ENCODE measurements around the gene MMGT1.

MMGT1 gene

DNA sequence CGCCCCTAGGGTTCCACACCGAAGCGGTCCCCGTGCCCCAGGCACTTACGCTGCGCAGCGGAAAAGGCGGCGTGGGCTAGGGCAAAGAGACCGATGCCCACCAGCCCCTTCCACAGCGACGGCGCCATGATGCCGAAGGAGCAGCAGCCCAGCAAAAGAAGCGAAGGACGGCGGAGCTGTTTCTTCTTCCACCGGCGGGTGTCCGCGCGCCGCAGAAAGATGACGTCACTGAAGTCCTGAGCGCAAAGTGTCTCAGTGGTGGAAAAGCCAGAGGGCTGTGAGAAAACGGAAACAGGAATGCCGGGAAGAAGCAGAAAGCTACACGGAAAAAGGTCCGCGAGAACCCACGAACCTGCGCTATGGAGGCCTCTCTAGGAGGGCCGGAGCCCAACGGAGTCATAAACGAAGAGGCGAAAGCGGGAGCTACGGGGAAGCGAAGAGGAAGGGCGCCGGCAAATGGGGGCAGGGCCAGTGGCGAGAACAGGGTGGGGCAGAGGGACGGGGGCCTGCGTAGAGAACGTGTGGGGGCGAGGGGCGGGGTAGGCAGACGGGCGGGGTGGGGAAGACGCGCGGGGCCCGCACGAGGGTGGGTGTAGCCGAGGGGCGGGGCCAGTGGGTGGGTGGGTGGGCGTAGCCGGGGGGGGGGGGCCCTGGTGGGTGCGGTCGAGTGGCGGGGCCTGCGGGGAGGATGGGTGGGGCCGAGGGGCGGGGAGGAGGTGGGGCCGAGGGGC is at the start of gene MMGT1 (continued):
- TF ChIP-seq, protein P1, sequence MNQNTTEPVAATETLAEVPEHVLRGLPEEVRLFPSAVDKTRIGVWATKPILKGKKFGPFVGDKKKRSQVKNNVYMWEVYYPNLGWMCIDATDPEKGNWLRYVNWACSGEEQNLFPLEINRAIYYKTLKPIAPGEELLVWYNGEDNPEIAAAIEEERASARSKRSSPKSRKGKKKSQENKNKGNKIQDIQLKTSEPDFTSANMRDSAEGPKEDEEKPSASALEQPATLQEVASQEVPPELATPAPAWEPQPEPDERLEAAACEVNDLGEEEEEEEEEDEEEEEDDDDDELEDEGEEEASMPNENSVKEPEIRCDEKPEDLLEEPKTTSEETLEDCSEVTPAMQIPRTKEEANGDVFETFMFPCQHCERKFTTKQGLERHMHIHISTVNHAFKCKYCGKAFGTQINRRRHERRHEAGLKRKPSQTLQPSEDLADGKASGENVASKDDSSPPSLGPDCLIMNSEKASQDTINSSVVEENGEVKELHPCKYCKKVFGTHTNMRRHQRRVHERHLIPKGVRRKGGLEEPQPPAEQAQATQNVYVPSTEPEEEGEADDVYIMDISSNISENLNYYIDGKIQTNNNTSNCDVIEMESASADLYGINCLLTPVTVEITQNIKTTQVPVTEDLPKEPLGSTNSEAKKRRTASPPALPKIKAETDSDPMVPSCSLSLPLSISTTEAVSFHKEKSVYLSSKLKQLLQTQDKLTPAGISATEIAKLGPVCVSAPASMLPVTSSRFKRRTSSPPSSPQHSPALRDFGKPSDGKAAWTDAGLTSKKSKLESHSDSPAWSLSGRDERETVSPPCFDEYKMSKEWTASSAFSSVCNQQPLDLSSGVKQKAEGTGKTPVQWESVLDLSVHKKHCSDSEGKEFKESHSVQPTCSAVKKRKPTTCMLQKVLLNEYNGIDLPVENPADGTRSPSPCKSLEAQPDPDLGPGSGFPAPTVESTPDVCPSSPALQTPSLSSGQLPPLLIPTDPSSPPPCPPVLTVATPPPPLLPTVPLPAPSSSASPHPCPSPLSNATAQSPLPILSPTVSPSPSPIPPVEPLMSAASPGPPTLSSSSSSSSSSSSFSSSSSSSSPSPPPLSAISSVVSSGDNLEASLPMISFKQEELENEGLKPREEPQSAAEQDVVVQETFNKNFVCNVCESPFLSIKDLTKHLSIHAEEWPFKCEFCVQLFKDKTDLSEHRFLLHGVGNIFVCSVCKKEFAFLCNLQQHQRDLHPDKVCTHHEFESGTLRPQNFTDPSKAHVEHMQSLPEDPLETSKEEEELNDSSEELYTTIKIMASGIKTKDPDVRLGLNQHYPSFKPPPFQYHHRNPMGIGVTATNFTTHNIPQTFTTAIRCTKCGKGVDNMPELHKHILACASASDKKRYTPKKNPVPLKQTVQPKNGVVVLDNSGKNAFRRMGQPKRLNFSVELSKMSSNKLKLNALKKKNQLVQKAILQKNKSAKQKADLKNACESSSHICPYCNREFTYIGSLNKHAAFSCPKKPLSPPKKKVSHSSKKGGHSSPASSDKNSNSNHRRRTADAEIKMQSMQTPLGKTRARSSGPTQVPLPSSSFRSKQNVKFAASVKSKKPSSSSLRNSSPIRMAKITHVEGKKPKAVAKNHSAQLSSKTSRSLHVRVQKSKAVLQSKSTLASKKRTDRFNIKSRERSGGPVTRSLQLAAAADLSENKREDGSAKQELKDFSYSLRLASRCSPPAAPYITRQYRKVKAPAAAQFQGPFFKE (tag by site-specific recombination; IDR thresholded peaks at IDR 0.05; ENCODE audit: borderline replicate concordance) = no peak
- TF ChIP-seq ZNF48 (tag by site-specific recombination; IDR thresholded peaks at IDR 0.05) = no peak
- no peak for TF ChIP-seq ZNF112 (tag by site-specific recombination; IDR thresholded peaks at IDR 0.05)
- TF ChIP-seq ZNF202 (tag by site-specific recombination; IDR thresholded peaks at IDR 0.05; ENCODE audit: borderline replicate concordance) = no peak
- TF ChIP-seq HOXA7 (CRISPR knock-in tag; IDR thresholded peaks at IDR 0.05; ENCODE audit: borderline replicate concordance) = no peak
- TF ChIP-seq, protein P2, sequence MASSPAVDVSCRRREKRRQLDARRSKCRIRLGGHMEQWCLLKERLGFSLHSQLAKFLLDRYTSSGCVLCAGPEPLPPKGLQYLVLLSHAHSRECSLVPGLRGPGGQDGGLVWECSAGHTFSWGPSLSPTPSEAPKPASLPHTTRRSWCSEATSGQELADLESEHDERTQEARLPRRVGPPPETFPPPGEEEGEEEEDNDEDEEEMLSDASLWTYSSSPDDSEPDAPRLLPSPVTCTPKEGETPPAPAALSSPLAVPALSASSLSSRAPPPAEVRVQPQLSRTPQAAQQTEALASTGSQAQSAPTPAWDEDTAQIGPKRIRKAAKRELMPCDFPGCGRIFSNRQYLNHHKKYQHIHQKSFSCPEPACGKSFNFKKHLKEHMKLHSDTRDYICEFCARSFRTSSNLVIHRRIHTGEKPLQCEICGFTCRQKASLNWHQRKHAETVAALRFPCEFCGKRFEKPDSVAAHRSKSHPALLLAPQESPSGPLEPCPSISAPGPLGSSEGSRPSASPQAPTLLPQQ (tag by site-specific recombination; IDR thresholded peaks at IDR 0.05) = peak; percentile 67
- no peak for TF ChIP-seq ZNF530 (tag by site-specific recombination; IDR thresholded peaks at IDR 0.05; ENCODE audit: low read depth)
- TF ChIP-seq GFI1B (tag by site-specific recombination; IDR thresholded peaks at IDR 0.05) = no peak
- TF ChIP-seq ZNF16 (tag by site-specific recombination; IDR thresholded peaks at IDR 0.05; ENCODE audit: low read depth) = no peak
- TF ChIP-seq KLF9 (tag by site-specific recombination; IDR thresholded peaks at IDR 0.05; ENCODE audit: low read depth) = peak; percentile 71
- no peak for TF ChIP-seq ZNF211 (tag by site-specific recombination; IDR thresholded peaks at IDR 0.05; ENCODE audit: low read depth)
- peak; percentile 67; the same call in 1 of the 2 replicates for TF ChIP-seq GLIS2 (tag by site-specific recombination; IDR thresholded peaks at IDR 0.05)
- peak; percentile 41; the same call in 1 of the 2 replicates for TF ChIP-seq ZNF391 (tag by site-specific recombination; IDR thresholded peaks at IDR 0.05; ENCODE audit: borderline replicate concordance, low read depth)
- TF ChIP-seq ZFP69B (tag by site-specific recombination; IDR thresholded peaks at IDR 0.05) = peak; percentile 58
- no peak for TF ChIP-seq ZNF785 (tag by site-specific recombination; IDR thresholded peaks at IDR 0.05)
- peak; percentile 77 for TF ChIP-seq ZNF366 (tag by site-specific recombination; conservative IDR thresholded peaks at IDR 0.05)
- no peak for TF ChIP-seq ZNF549 (tag by site-specific recombination; IDR thresholded peaks at IDR 0.05)
- no peak for TF ChIP-seq ZNF473 (tag by site-specific recombination; IDR thresholded peaks at IDR 0.05)
- peak; percentile 62 for TF ChIP-seq ZBTB8A (tag by site-specific recombination; IDR thresholded peaks at IDR 0.05)
- TF ChIP-seq, protein P3, sequence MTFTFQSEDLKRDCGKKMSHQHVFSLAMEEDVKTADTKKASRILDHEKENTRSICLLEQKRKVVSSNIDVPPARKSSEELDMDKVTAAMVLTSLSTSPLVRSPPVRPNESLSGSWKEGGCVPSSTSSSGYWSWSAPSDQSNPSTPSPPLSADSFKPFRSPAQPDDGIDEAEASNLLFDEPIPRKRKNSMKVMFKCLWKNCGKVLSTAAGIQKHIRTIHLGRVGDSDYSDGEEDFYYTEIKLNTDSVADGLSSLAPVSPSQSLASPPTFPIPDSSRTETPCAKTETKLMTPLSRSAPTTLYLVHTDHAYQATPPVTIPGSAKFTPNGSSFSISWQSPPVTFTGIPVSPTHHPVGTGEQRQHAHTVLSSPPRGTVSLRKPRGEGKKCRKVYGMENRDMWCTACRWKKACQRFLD (tag by site-specific recombination; IDR thresholded peaks at IDR 0.05) = no peak
- TF ChIP-seq, protein P4, sequence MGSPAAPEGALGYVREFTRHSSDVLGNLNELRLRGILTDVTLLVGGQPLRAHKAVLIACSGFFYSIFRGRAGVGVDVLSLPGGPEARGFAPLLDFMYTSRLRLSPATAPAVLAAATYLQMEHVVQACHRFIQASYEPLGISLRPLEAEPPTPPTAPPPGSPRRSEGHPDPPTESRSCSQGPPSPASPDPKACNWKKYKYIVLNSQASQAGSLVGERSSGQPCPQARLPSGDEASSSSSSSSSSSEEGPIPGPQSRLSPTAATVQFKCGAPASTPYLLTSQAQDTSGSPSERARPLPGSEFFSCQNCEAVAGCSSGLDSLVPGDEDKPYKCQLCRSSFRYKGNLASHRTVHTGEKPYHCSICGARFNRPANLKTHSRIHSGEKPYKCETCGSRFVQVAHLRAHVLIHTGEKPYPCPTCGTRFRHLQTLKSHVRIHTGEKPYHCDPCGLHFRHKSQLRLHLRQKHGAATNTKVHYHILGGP (tag by site-specific recombination; IDR thresholded peaks at IDR 0.05) = 0 out of 2 replicates have a peak, but pooled peaks have one; percentile 39
- TF ChIP-seq ZNF2 (tag by site-specific recombination; IDR thresholded peaks at IDR 0.05) = peak; percentile 89
- TF ChIP-seq, protein P5, sequence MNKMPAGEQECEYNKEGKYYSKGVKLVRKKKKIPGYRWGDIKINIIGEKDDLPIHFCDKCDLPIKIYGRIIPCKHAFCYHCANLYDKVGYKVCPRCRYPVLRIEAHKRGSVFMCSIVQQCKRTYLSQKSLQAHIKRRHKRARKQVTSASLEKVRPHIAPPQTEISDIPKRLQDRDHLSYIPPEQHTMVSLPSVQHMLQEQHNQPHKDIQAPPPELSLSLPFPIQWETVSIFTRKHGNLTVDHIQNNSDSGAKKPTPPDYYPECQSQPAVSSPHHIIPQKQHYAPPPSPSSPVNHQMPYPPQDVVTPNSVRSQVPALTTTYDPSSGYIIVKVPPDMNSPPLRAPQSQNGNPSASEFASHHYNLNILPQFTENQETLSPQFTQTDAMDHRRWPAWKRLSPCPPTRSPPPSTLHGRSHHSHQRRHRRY (tag by site-specific recombination; IDR thresholded peaks at IDR 0.05) = no peak
- TF ChIP-seq ZNF37A (tag by site-specific recombination; IDR thresholded peaks at IDR 0.05) = no peak
- TF ChIP-seq ZNF792 (tag by site-specific recombination; IDR thresholded peaks at IDR 0.05) = no peak
- TF ChIP-seq, protein P6, sequence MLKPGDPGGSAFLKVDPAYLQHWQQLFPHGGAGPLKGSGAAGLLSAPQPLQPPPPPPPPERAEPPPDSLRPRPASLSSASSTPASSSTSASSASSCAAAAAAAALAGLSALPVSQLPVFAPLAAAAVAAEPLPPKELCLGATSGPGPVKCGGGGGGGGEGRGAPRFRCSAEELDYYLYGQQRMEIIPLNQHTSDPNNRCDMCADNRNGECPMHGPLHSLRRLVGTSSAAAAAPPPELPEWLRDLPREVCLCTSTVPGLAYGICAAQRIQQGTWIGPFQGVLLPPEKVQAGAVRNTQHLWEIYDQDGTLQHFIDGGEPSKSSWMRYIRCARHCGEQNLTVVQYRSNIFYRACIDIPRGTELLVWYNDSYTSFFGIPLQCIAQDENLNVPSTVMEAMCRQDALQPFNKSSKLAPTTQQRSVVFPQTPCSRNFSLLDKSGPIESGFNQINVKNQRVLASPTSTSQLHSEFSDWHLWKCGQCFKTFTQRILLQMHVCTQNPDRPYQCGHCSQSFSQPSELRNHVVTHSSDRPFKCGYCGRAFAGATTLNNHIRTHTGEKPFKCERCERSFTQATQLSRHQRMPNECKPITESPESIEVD (tag by site-specific recombination; IDR thresholded peaks at IDR 0.05) = no peak
- TF ChIP-seq ZNF837 (tag by site-specific recombination; IDR thresholded peaks at IDR 0.05) = no peak
- no peak for TF ChIP-seq ZNF571 (tag by site-specific recombination; IDR thresholded peaks at IDR 0.05)
